H1 (cell line): ENCODE results near the gene SARNP. TPM values are rescaled to one million over a fixed set of nuclear protein-coding genes. Genes with fewer than 3 reads are reported as not detected.

Experiments
- CTCF ChIA-PET: fragments of 300-600 bp; sonication (Branson Sonifier 250); formaldehyde crosslinking; loops from one replicate; lab custom pipeline; 2021; ENCODE audit not compliant: partially characterized antibody; lab: Charles Lee
- POLR2A ChIA-PET: fragments of 300-600 bp; sonication (Branson Sonifier 250); formaldehyde crosslinking; loops from one replicate; lab custom pipeline; 2021; ENCODE audit warnings: inconsistent platforms; ENCODE audit not compliant: partially characterized antibody; lab: Charles Lee
- DNase-seq, 2 experiments: peaks; one replicate each; pipeline versions ENCODE4 v3.0.0 to v3.0.0-alpha.2; 2010 to 2022; ENCODE audit warnings: low spot score in 2 of 2, low read depth in 1 of 2, mixed read lengths in 1 of 2
- FAIRE-seq: peaks from 2 replicates; lab custom pipeline; 2011; peaks lifted over from hg19 to GRCh38; lab: Jason Lieb, UNC
- H2AFZ ChIP-seq: 2 replicates; pipeline ENCODE4 v1.8.1; 2012; ENCODE audit warnings: low read length, inconsistent platforms
- H2AK5ac ChIP-seq: 2 replicates; pipeline ENCODE4 v1.6.1; 2013; ENCODE audit warnings: low read depth, low read length
- H2BK120ac ChIP-seq: replicated peaks from 2 replicates; pipeline ENCODE3; 2013; ENCODE audit warnings: low read depth, low read length, inconsistent platforms
- H2BK12ac ChIP-seq: 2 replicates; pipeline ENCODE4 v1.6.1; 2013; ENCODE audit warnings: low read depth, low read length
- H2BK15ac ChIP-seq: 2 replicates; pipeline ENCODE4 v1.6.1; 2013; ENCODE audit warnings: low read length
- H2BK20ac ChIP-seq: 2 replicates; pipeline ENCODE4 v1.6.1; 2013; ENCODE audit warnings: low read length
- H2BK5ac ChIP-seq: 2 replicates; pipeline ENCODE4 v1.6.1; 2013; ENCODE audit warnings: low read depth, low read length
- H3K14ac ChIP-seq: 2 replicates; pipeline ENCODE4 v1.6.1; 2013; ENCODE audit warnings: inconsistent platforms; ENCODE audit not compliant: insufficient read length
- H3K18ac ChIP-seq: 2 replicates; pipeline ENCODE4 v1.6.1; 2013; ENCODE audit warnings: low read length; ENCODE audit errors: extremely low read depth
- H3K23ac ChIP-seq: 2 replicates; pipeline ENCODE4 v1.6.1; 2013; ENCODE audit warnings: inconsistent platforms; ENCODE audit not compliant: insufficient read length
- H3K23me2 ChIP-seq: 2 replicates; pipeline ENCODE4 v1.6.1; 2013; ENCODE audit warnings: low read depth, low read length
- H3K27ac ChIP-seq: 2 replicates; pipeline ENCODE4 v1.6.1; 2011; ENCODE audit warnings: low read depth, low read length, inconsistent platforms
- H3K27me3 ChIP-seq, 4 experiments: replicated peaks in 1 of 4; 1 replicate in 1 of 4; 2 replicates in 3 of 4; pipeline versions ENCODE4 v1.6.1 to v1.8.1; 2011 to 2013; ENCODE audit warnings: low read length in 3 of 4, mild to moderate bottlenecking in 3 of 4, inconsistent platforms in 2 of 4, mixed read lengths in 2 of 4, moderate library complexity in 1 of 4; ENCODE audit not compliant: control insufficient read depth in 3 of 4, insufficient read depth in 3 of 4; ENCODE audit errors: extremely low read depth in 1 of 4
- H3K36me3 ChIP-seq, 4 experiments: 2 replicates each; pipeline versions ENCODE4 v1.6.1 to v1.8.1; 2011 to 2013; ENCODE audit warnings: mild to moderate bottlenecking in 4 of 4, low read length in 3 of 4, moderate library complexity in 2 of 4, control low read depth in 1 of 4, inconsistent platforms in 1 of 4; ENCODE audit not compliant: insufficient read depth in 4 of 4, control insufficient read depth in 2 of 4
- H3K4ac ChIP-seq: replicated peaks from 2 replicates; pipeline ENCODE3; 2013; ENCODE audit warnings: low read length, low read depth, mixed read lengths, inconsistent platforms; ENCODE audit not compliant: insufficient read length
- H3K4me1 ChIP-seq, 4 experiments: replicated peaks in 1 of 4; 1 replicate in 1 of 4; 2 replicates in 3 of 4; pipeline versions ENCODE4 v1.6.1 to v1.8.1; 2011 to 2013; ENCODE audit warnings: low read length in 3 of 4, inconsistent platforms in 2 of 4, mixed read lengths in 1 of 4; ENCODE audit not compliant: insufficient read depth in 4 of 4, control insufficient read depth in 3 of 4
- H3K4me2 ChIP-seq, 2 experiments: 2 replicates each; pipeline versions ENCODE4 v1.6.1 to v1.8.1; 2011 to 2013; ENCODE audit warnings: low read depth in 2 of 2, low read length in 2 of 2, control low read depth in 1 of 2, inconsistent platforms in 1 of 2, mild to moderate bottlenecking in 1 of 2; ENCODE audit not compliant: insufficient read depth in 1 of 2
- H3K4me3 ChIP-seq, 4 experiments: fragments of 200-600, 300-600 bp in 1 of 4; sonication (generic), shearing (Covaris generic), sonication (Bioruptor Twin) in 1 of 4; 2 replicates each; pipeline versions ENCODE4 v1.5.1 to v1.8.1; 2011 to 2016; ENCODE audit warnings: low read length in 4 of 4, low read depth in 3 of 4, control low read depth in 2 of 4, inconsistent platforms in 2 of 4, mild to moderate bottlenecking in 2 of 4, mixed read lengths in 1 of 4, moderate library complexity in 1 of 4; ENCODE audit not compliant: insufficient read depth in 2 of 4; ENCODE audit errors: extremely low read depth in 1 of 4
- H3K56ac ChIP-seq: replicated peaks from 2 replicates; pipeline ENCODE3; 2013; ENCODE audit warnings: low read depth, mild to moderate bottlenecking, mixed read lengths, low read length, inconsistent platforms; ENCODE audit not compliant: insufficient read length
- H3K79me1 ChIP-seq: 2 replicates; pipeline ENCODE4 v1.6.1; 2013; ENCODE audit warnings: low read depth, low read length, control low read depth
- H3K79me2 ChIP-seq, 2 experiments: 2 replicates each; pipeline versions ENCODE4 v1.6.1 to v1.8.1; 2012 to 2013; ENCODE audit warnings: low read length in 2 of 2, mild to moderate bottlenecking in 2 of 2, inconsistent platforms in 1 of 2; ENCODE audit not compliant: insufficient read depth in 2 of 2, control insufficient read depth in 1 of 2
- H3K9ac ChIP-seq, 4 experiments: replicated peaks in 1 of 4; 1 replicate in 1 of 4; 2 replicates in 3 of 4; pipeline versions ENCODE4 v1.6.1 to v1.8.1; 2011 to 2013; ENCODE audit warnings: low read depth in 3 of 4, low read length in 3 of 4, control low read depth in 2 of 4, mild to moderate bottlenecking in 2 of 4, moderate library complexity in 2 of 4, inconsistent platforms in 1 of 4; ENCODE audit errors: extremely low read depth in 1 of 4
- H3K9me3 ChIP-seq, 2 experiments: 2 replicates each; pipeline versions ENCODE4 v1.6.1 to v1.8.1; 2012 to 2013; ENCODE audit warnings: mild to moderate bottlenecking in 2 of 2, moderate library complexity in 2 of 2, control low read depth in 1 of 2, inconsistent platforms in 1 of 2, low read depth in 1 of 2, low read length in 1 of 2, mixed read lengths in 1 of 2; ENCODE audit not compliant: insufficient read depth in 2 of 2
- H4K20me1 ChIP-seq, 2 experiments: replicated peaks in 1 of 2; 2 replicates each; pipeline versions ENCODE3 to v1.8.1; 2011 to 2013; ENCODE audit warnings: inconsistent platforms in 2 of 2, low read length in 2 of 2, mild to moderate bottlenecking in 1 of 2; ENCODE audit not compliant: insufficient read depth in 2 of 2, control insufficient read depth in 1 of 2
- H4K5ac ChIP-seq: 2 replicates; pipeline ENCODE4 v1.6.1; 2013; ENCODE audit warnings: low read length, low read depth, mixed read lengths, inconsistent platforms; ENCODE audit not compliant: insufficient read length
- H4K8ac ChIP-seq: 2 replicates; pipeline ENCODE4 v1.8.0; 2013; ENCODE audit warnings: mild to moderate bottlenecking, moderate library complexity, low read length, inconsistent platforms; ENCODE audit not compliant: insufficient read depth; ENCODE audit errors: extremely low read depth
- H4K91ac ChIP-seq: replicated peaks from 2 replicates; pipeline ENCODE3; 2013; ENCODE audit warnings: low read length, mixed read lengths, inconsistent platforms; ENCODE audit not compliant: insufficient read length
- POLR2AphosphoS5 ChIP-seq: IDR thresholded peaks from 2 replicates; pipeline ENCODE4 v1.6.1; 2011; ENCODE audit warnings: low read depth, low read length
- RBBP5 ChIP-seq: IDR thresholded peaks from 2 replicates; pipeline ENCODE4 v1.7.1; 2012; ENCODE audit warnings: low read depth, mild to moderate bottlenecking, inconsistent platforms, low read length, moderate library complexity, borderline replicate concordance
- SIX5 ChIP-seq: IDR thresholded peaks from 2 replicates; pipeline ENCODE4 v1.6.1; 2011; ENCODE audit warnings: mild to moderate bottlenecking, low read depth, low read length
- SP1 ChIP-seq: IDR thresholded peaks from 2 replicates; pipeline ENCODE4 v1.6.1; 2011; ENCODE audit warnings: low read depth, low read length
- WGBS, 2 experiments: shearing (Covaris generic) in 1 of 2; methylation state at CpG; one replicate each; pipeline versions ENCODE4 v1.1.6 to v1.1.7; 2013 to 2015; ENCODE audit warnings: low lambda C conversion rate in 2 of 2, mixed read lengths in 2 of 2, inconsistent platforms in 1 of 2, low coverage in 1 of 2, missing lambda C conversion rate in 1 of 2; ENCODE audit not compliant: insufficient replicate concordance in 2 of 2, insufficient coverage in 1 of 2, insufficient read length in 1 of 2; ENCODE audit errors: extremely low coverage in 1 of 2, missing lambda C conversion rate in 1 of 2; 5-methylcytosine and 5-hydroxymethylcytosine counted together
- polyA plus RNA-seq, 7 experiments: library from polyadenylated mRNA; depleted of rRNA in 3 of 7; stranded (reverse) in 5 of 7; unstranded in 2 of 7; fragments of >200 nt in 5 of 7; fragments of 200-250 nt in 2 of 7; gene quantifications; 1 replicate in 5 of 7; 2 replicates in 1 of 7; 4 replicates in 1 of 7; pipeline versions ENCODE4 v1.2.1 to v1.2.3, GENCODE V29; 2011 to 2013; ENCODE audit warnings: missing spikeins in 2 of 7, mixed read lengths in 2 of 7
- total RNA-seq: library from RNA; stranded (reverse); fragmentation: NEBNext Ultra II Directional; extraction: Animal tissue kit (Norgen Biotek cat#: 25700); gene quantifications from 2 replicates; pipeline ENCODE4 v1.2.1, GENCODE V29; 2021
- TF ChIP-seq, protein P1 (sequence below), 3 experiments: IDR thresholded peaks; 1 replicate in 2 of 3; 2 replicates in 1 of 3; pipeline versions ENCODE4 v1.5.1 to v1.6.1; 2011; ENCODE audit warnings: low read length in 3 of 3, mild to moderate bottlenecking in 3 of 3, inconsistent platforms in 2 of 3, low read depth in 1 of 3, moderate library complexity in 1 of 3; ENCODE audit not compliant: insufficient read depth in 1 of 3; ENCODE audit errors: control extremely low read depth in 1 of 3

SARNP gene
- total and polyA plus RNA-seq, 2 of the 8 experiments (the other 6 are each of a cell fraction or from before 2014, with no cell fraction given): 114 to 226 TPM

GRCh38 chr12:55833056-55833455 is 15.5 kb upstream of the SARNP start:
- CTCF ChIA-PET: interaction anchor here (0.6 to 5.2 kb wide), 8 partner anchors 11 to 196 kb away, joined by 3 to 59 read pairs (median 4); partner anchors contain the start of genes ORMDL2 and SARNP
- H4K91ac ChIP-seq: no peak overlapping the region
- no peak overlapping the region for H3K56ac ChIP-seq
- H3K23ac ChIP-seq: no peak overlapping the region
- peaks cover 5% of the 10 kb centered on the region; the same call in 1 of the 2 replicates for H3K79me1 ChIP-seq
- no peak overlapping the region for H2BK5ac ChIP-seq
- H3K4ac ChIP-seq: no peak overlapping the region
- H3K36me3 ChIP-seq: no peaks in the 10 kb centered on the region; a peak in 1 of 8 replicates
- H3K27me3 ChIP-seq: no peaks in the 10 kb centered on the region
- 0 out of 2 replicates have a peak overlapping the region, but pooled peaks have one; percentile 46 for H2BK15ac ChIP-seq
- POLR2A ChIA-PET: interaction anchor here (0.9 to 6.2 kb wide), 5 partner anchors 8 to 272 kb away, joined by 3 to 109 read pairs (median 45); partner anchors contain the start of genes GDF11, MMP19, ORMDL2 and PA2G4
- no peak overlapping the region for H3K9ac ChIP-seq
- no peak overlapping the region for H2AFZ ChIP-seq
- peaks cover 0 to 11% (median 4%) of the 10 kb centered on the region in 4 experiments for H3K4me1 ChIP-seq
- TF ChIP-seq, protein P1, sequence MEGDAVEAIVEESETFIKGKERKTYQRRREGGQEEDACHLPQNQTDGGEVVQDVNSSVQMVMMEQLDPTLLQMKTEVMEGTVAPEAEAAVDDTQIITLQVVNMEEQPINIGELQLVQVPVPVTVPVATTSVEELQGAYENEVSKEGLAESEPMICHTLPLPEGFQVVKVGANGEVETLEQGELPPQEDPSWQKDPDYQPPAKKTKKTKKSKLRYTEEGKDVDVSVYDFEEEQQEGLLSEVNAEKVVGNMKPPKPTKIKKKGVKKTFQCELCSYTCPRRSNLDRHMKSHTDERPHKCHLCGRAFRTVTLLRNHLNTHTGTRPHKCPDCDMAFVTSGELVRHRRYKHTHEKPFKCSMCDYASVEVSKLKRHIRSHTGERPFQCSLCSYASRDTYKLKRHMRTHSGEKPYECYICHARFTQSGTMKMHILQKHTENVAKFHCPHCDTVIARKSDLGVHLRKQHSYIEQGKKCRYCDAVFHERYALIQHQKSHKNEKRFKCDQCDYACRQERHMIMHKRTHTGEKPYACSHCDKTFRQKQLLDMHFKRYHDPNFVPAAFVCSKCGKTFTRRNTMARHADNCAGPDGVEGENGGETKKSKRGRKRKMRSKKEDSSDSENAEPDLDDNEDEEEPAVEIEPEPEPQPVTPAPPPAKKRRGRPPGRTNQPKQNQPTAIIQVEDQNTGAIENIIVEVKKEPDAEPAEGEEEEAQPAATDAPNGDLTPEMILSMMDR (IDR thresholded peaks at IDR 0.05; ENCODE audit: control extremely low read depth in 1 of 3, insufficient read depth in 1 of 3, low read depth in 1 of 3, low read length in 3 of 3): no peak
- no peak for TF ChIP-seq SIX5
- no peak for TF ChIP-seq POLR2AphosphoS5
- no peak for TF ChIP-seq RBBP5
- TF ChIP-seq SP1: no peak
- peaks cover 5 to 15% of the 10 kb centered on the region in 2 experiments; a peak in 3 of 4 replicates for H3K79me2 ChIP-seq
- no peak for DNase-seq
- no peaks in the 10 kb centered on the region for H4K20me1 ChIP-seq
- no peak overlapping the region for H3K27ac ChIP-seq
- no peak overlapping the region for H4K5ac ChIP-seq
- no peak overlapping the region for H3K4me2 ChIP-seq
- H2BK20ac ChIP-seq: no peak overlapping the region
- H3K18ac ChIP-seq: no peak overlapping the region
- H3K23me2 ChIP-seq: no peaks in the 10 kb centered on the region; the same call in 1 of the 2 replicates
- H4K8ac ChIP-seq: no peak overlapping the region; the same call in 1 of the 2 replicates
- no peak overlapping the region for H3K14ac ChIP-seq
- no peak overlapping the region for H3K4me3 ChIP-seq
- no peak for FAIRE-seq
- H2BK12ac ChIP-seq: no peak overlapping the region
- no peak overlapping the region for H2AK5ac ChIP-seq
- no peak overlapping the region for H2BK120ac ChIP-seq
- WGBS, 2 experiments: 90% methylated on average over 10 of the region's 10 CpGs; no CpG with 5 or more reads in 1 of the 2 experiments
- no peaks in the 10 kb centered on the region for H3K9me3 ChIP-seq
